DOHH2 (cell line): Measurements from ENCODE around the gene TMEM131.

Source experiments
- CTCF ChIP-seq: fragments of 200-600 bp; sonication (generic); IDR thresholded peaks from one replicate; pipeline ENCODE4 v1.5.1; 2014; ENCODE audit warnings: antibody characterized with exemption, mild to moderate bottlenecking, low read depth, low read length; ENCODE audit not compliant: poor library complexity, severe bottlenecking
- EZH2phosphoT487 ChIP-seq: fragments of 200-600 bp; sonication (generic); IDR thresholded peaks from 2 replicates; pipeline ENCODE4 v1.6.1; 2017; ENCODE audit warnings: borderline replicate concordance, mild to moderate bottlenecking, antibody characterized with exemption, low read length, moderate library complexity, mixed read lengths

- TF ChIP-seq CTCF (no peak), EZH2phosphoT487 (no peak)
These were observed 43.4 kb downstream of the TMEM131 start for GRCh38 chr2:97952357-97952756.
